Endothelial cell of umbilical vein (primary cell): Measurements from ENCODE around the gene MCM9. TPM values are rescaled to one million over a fixed set of nuclear protein-coding genes. Genes with fewer than 3 reads are reported as not detected.

Source experiments
- BruUV-seq: library from RNA; stranded (reverse); fragments of 400-500 nt; replicated peaks from 2 replicates; lab custom pipeline; 2021; lab: Mats Ljungman, UMichigan
- CTCF ChIA-PET: fragments of 300-600, 350-600 bp; sonication (Branson Sonifier 250); formaldehyde crosslinking; loops from one replicate; lab custom pipeline; 2021; ENCODE audit warnings: antibody characterized with exemption, inconsistent platforms; lab: Charles Lee
- POLR2A ChIA-PET: fragments of 300-600, 350-600 bp; sonication (Branson Sonifier 250); formaldehyde crosslinking; loops from one replicate; lab custom pipeline; 2021; ENCODE audit warnings: antibody characterized with exemption, inconsistent platforms; lab: Charles Lee
- DNase-seq: peaks from one replicate; pipeline ENCODE4 v3.0.0-alpha.2; 2011; ENCODE audit warnings: low read depth, low spot score
- FAIRE-seq: peaks from 2 replicates; lab custom pipeline; 2011; peaks lifted over from hg19 to GRCh38; lab: Jason Lieb, UNC
- H2AFZ ChIP-seq: 2 replicates; pipeline ENCODE4 v1.6.0; 2012; ENCODE audit warnings: low read depth, low read length, control low read depth, inconsistent platforms
- H3K27ac ChIP-seq: 2 replicates; pipeline ENCODE4 v1.5.1; 2011; ENCODE audit warnings: low read depth, mild to moderate bottlenecking, control low read depth, low read length, moderate library complexity; ENCODE audit not compliant: insufficient read depth
- H3K27me3 ChIP-seq, 2 experiments: 2 replicates each; pipeline versions ENCODE4 v1.6.0 to v1.6.1; 2011; ENCODE audit warnings: low read length in 2 of 2, mixed read lengths in 1 of 2; ENCODE audit not compliant: control insufficient read depth in 2 of 2, insufficient read depth in 2 of 2
- H3K36me3 ChIP-seq, 2 experiments: 2 replicates in 1 of 2; 3 replicates in 1 of 2; pipeline ENCODE4 v1.5.1; 2011; ENCODE audit warnings: low read length in 2 of 2, mild to moderate bottlenecking in 1 of 2, moderate library complexity in 1 of 2; ENCODE audit not compliant: control insufficient read depth in 2 of 2, insufficient read depth in 2 of 2; ENCODE audit errors: extremely low read depth in 1 of 2
- H3K4me1 ChIP-seq: 3 replicates; pipeline ENCODE4 v1.5.1; 2011; ENCODE audit warnings: mild to moderate bottlenecking, low read length; ENCODE audit not compliant: control insufficient read depth, insufficient read depth; ENCODE audit errors: extremely low read depth
- H3K4me2 ChIP-seq: 2 replicates; pipeline ENCODE4 v1.6.1; 2011; ENCODE audit warnings: low read length, control low read depth, mixed read lengths; ENCODE audit not compliant: insufficient read depth
- H3K4me3 ChIP-seq, 3 experiments: fragments of 200-600 bp in 1 of 3; sonication (generic), shearing (Covaris generic) in 1 of 3; replicated peaks in 1 of 3; 2 replicates each; pipeline ENCODE4 v1.5.1; 2011 to 2016; ENCODE audit warnings: control low read depth in 3 of 3, low read length in 3 of 3, mild to moderate bottlenecking in 2 of 3, inconsistent platforms in 1 of 3, low read depth in 1 of 3, moderate library complexity in 1 of 3; ENCODE audit not compliant: insufficient read depth in 1 of 3
- H3K79me2 ChIP-seq: 2 replicates; pipeline ENCODE4 v1.6.0; 2012; ENCODE audit warnings: low read length, inconsistent platforms; ENCODE audit not compliant: control insufficient read depth, insufficient read depth
- H3K9ac ChIP-seq: replicated peaks from 2 replicates; pipeline ENCODE3; 2011; ENCODE audit warnings: low read length, control low read depth; ENCODE audit not compliant: insufficient read depth; ENCODE audit errors: extremely low read depth
- H3K9me1 ChIP-seq: replicated peaks from 3 replicates; pipeline ENCODE4 v1.6.0; 2011; ENCODE audit warnings: mild to moderate bottlenecking, low read length; ENCODE audit not compliant: control insufficient read depth, insufficient read depth; ENCODE audit errors: extremely low read depth
- H3K9me3 ChIP-seq: replicated peaks from 2 replicates; pipeline ENCODE4 v1.5.1; 2012; ENCODE audit warnings: low read length, inconsistent platforms; ENCODE audit not compliant: control insufficient read depth, insufficient read depth
- H4K20me1 ChIP-seq: replicated peaks from 2 replicates; pipeline ENCODE3; 2011; ENCODE audit warnings: mild to moderate bottlenecking, low read length; ENCODE audit not compliant: control insufficient read depth, insufficient read depth; ENCODE audit errors: extremely low read depth
- CTCF ChIP-seq, 2 donors: IDR thresholded peaks; 1 replicate in 1 of 2; 2 replicates in 1 of 2; pipeline ENCODE4 v1.5.1; 2011; ENCODE audit warnings: low read length in 2 of 2, mild to moderate bottlenecking in 2 of 2, moderate library complexity in 2 of 2, control low read depth in 1 of 2, inconsistent platforms in 1 of 2, low read depth in 1 of 2; ENCODE audit not compliant: insufficient read depth in 1 of 2; ENCODE audit errors: extremely low read depth in 1 of 2
- EZH2 ChIP-seq: IDR thresholded peaks from 2 replicates; pipeline ENCODE4 v1.6.1; 2012; ENCODE audit warnings: borderline replicate concordance, low read depth, mild to moderate bottlenecking, moderate library complexity, low read length, inconsistent platforms; ENCODE audit not compliant: severe bottlenecking
- FOS ChIP-seq: IDR thresholded peaks from 2 replicates; pipeline ENCODE4 v1.6.1; 2011; ENCODE audit warnings: mild to moderate bottlenecking, low read length, moderate library complexity, borderline replicate concordance; ENCODE audit not compliant: insufficient read depth
- GATA2 ChIP-seq: IDR thresholded peaks from 2 replicates; pipeline ENCODE4 v1.7.0; 2011; ENCODE audit warnings: low read depth, mild to moderate bottlenecking, moderate library complexity, mixed read lengths, low read length; ENCODE audit not compliant: insufficient read length, insufficient read depth
- JUN ChIP-seq: IDR thresholded peaks from 2 replicates; pipeline ENCODE4 v1.6.1; 2011; ENCODE audit warnings: borderline replicate concordance, low read depth; ENCODE audit not compliant: insufficient read length, insufficient read depth
- MAX ChIP-seq: IDR thresholded peaks from 2 replicates; pipeline ENCODE4 v1.6.1; 2011; ENCODE audit not compliant: insufficient read depth, insufficient read length
- MYC ChIP-seq: IDR thresholded peaks from one replicate; pipeline ENCODE4 v1.6.1; 2011; ENCODE audit warnings: mild to moderate bottlenecking, low read depth, low read length
- POLR2A ChIP-seq: IDR thresholded peaks from 2 replicates; pipeline ENCODE4 v1.6.1; 2012; ENCODE audit warnings: low read depth, mild to moderate bottlenecking, control low read depth, low read length
- POLR2AphosphoS5 ChIP-seq: IDR thresholded peaks from 2 replicates; pipeline ENCODE4 v1.6.1; 2012; ENCODE audit warnings: low read depth, mild to moderate bottlenecking, control low read depth, low read length, moderate library complexity; ENCODE audit not compliant: insufficient read depth
- dilution Hi-C: fragments of 300-500 bp; cut with MboI; formaldehyde crosslinking; loops from one replicate; pipeline ENCODE4 v1.15.0; 2019; ENCODE audit warnings: low sequenced_read_pairs; ENCODE audit not compliant: extremely low pct_ligation_motif_present
- intact Hi-C: fragments of 100-400 bp; cut with micrococcal nuclease; formaldehyde crosslinking; loops from one replicate; pipeline ENCODE4 v1.10.0; 2022
- polyA plus RNA-seq, 4 experiments: library from polyadenylated mRNA; depleted of rRNA in 3 of 4; stranded (reverse) in 3 of 4; unstranded in 1 of 4; fragments of >200 nt; gene quantifications; 2 replicates each; pipeline versions ENCODE4 v1.2.1 to v1.2.3, GENCODE V29; 2011 to 2012; ENCODE audit warnings: missing spikeins in 1 of 4
- total RNA-seq: library from RNA; stranded (reverse); gene quantifications from 2 replicates; pipeline ENCODE4 v1.2.3, GENCODE V29; 2021

The MCM9 gene
- total and polyA plus RNA-seq, 2 donors (not counting 3 experiments of a cell fraction or from before 2014, with no cell fraction given) = 2.0 to 14.1 TPM

GRCh38 chr6:118829817-118830478, 105.0 kb downstream of the MCM9 start:
- peaks cover 0 to 4% of the 10 kb centered on the region in 2 experiments for H3K36me3 ChIP-seq
- no peaks in the 10 kb centered on the region for H3K27me3 ChIP-seq
- H3K9ac ChIP-seq = no peak overlapping the region
- CTCF ChIA-PET = no interaction called here
- POLR2A ChIA-PET = no interaction called here
- FAIRE-seq (no peak), DNase-seq (no peak)
- TF ChIP-seq GATA2 (no peak), EZH2 (no peak), POLR2A (no peak), MYC (no peak), CTCF (IDR thresholded peaks at IDR 0.05; ENCODE audit: extremely low read depth in 1 of 2, insufficient read depth in 1 of 2, low read depth in 1 of 2, low read length in 2 of 2) (no peak), POLR2AphosphoS5 (no peak), JUN (no peak), MAX (no peak), FOS (no peak)
- H2AFZ ChIP-seq = no peak overlapping the region
- BruUV-seq = no TSS peak
- H3K9me1 ChIP-seq = no peaks in the 10 kb centered on the region
- H3K4me1 ChIP-seq = no peaks in the 10 kb centered on the region
- no peak overlapping the region for H3K4me2 ChIP-seq
- no peaks in the 10 kb centered on the region for H3K79me2 ChIP-seq
- no peaks in the 10 kb centered on the region for H3K9me3 ChIP-seq
- H3K4me3 ChIP-seq = no peak overlapping the region
- no peaks in the 10 kb centered on the region for H4K20me1 ChIP-seq
- intact Hi-C loops (no loop called here), dilution Hi-C loops (no loop called here)
- no peak overlapping the region for H3K27ac ChIP-seq
